CMK (cell line): ENCODE results near the gene COX7C.

ENCODE experiments used
- DNase-seq: peaks from one replicate; pipeline ENCODE4 v3.0.0-alpha.2; 2010; ENCODE audit warnings: low read depth

Gene COX7C

DNA sequence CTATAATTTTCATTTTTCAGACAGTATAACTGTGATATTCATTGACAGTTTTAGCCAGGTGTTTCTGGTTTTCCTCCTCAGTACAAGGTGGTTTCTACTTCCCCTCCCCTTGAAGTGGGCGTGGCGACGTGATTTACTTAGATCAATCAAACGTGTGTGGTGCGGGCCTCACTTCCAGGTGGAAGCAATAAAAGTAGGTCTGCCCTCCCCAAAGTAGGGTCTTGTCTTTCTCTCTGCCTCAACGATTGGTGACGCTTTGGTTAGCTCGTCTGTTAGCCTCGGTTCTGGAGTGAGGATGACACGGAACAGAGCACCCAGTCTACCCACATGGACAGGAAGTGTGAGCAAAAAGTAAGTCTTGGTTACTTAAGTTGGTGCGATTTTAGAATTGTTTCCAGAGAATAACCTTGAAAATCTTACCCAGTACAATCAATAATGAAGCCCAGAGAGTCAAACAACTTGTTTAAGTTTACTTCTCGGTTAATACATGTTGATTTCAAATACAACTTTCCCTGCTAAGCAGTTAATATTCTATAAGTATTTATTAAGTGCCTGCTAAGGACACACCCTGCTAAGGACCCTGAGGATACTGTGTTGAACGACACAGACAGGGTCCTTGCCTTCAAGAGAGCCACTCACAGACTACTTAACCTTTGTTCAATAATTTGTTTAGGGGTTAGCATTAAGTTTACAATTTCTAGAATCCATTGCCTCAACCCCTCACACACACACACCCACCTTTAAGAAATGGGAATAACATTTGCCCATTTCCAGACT, 48.4 kb downstream of the COX7C start:
- DNase-seq: no peak

DNA sequence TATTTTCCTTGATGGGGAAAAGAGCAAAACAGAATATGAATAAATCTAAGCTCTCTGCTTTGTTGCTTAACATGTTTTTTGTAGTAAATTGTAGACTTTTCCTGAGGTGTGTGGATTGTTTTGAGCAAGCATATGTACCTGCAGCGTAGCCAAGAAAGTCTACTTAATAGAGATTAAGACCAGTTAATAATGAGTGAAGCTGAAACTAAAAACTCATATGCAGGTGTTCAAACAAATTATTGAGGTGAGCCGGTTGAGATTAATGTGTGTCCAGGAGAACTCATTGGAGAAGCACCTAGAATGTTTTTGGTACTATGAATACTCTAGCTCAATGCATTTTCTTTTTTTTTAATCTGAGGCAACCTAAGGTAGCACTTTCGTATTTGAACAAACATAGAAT, 49.2 kb downstream of the COX7C start:
- no peak for DNase-seq
